HCT116 (cell line): ENCODE data around the gene CPD. TPM values are rescaled to one million over a fixed set of nuclear protein-coding genes. Genes with fewer than 3 reads are reported as not detected.

Experiments
- ATAC-seq: fragments of 200-7000 bp; cut with Tn5 transposase; 2 replicates; pipeline ENCODE4 v1.9.1; 2020; ENCODE audit warnings: mild to moderate bottlenecking, moderate library complexity
- BruUV-seq: library from RNA; stranded (reverse); fragments of 400-500 nt; replicated peaks from 2 replicates; lab custom pipeline; 2021; lab: Mats Ljungman, UMichigan
- CTCF ChIA-PET: fragments of 300-600 bp; sonication (Branson Sonifier 250); formaldehyde crosslinking; loops from one replicate; lab custom pipeline; 2021; ENCODE audit warnings: antibody characterized with exemption; lab: Charles Lee
- POLR2A ChIA-PET: fragments of 300-600, 350-600 bp; sonication (Branson Sonifier 250); formaldehyde crosslinking; loops from one replicate; lab custom pipeline; 2021; ENCODE audit warnings: antibody characterized with exemption; lab: Charles Lee
- RAD21 ChIA-PET, 2 experiments: fragments of 300-600 bp; sonication (Branson Sonifier 250); formaldehyde crosslinking; loops; one replicate each; lab custom pipeline; 2023; ENCODE audit warnings: low total read pairs in 2 of 2; ENCODE audit not compliant: uncharacterized antibody in 2 of 2, unreplicated experiment in 2 of 2, low non-redundant PET in 1 of 2; lab: Charles Lee
- DNase-seq: peaks from one replicate; pipeline ENCODE4 v3.0.0-alpha.2; 2010; ENCODE audit warnings: low read depth, low spot score
- H2AFZ ChIP-seq: fragments of 200-600 bp; shearing (Covaris generic), sonication (generic); 2 replicates; pipeline ENCODE4 v1.6.1; 2017; ENCODE audit warnings: low read depth, mixed run types, mixed read lengths, antibody characterized with exemption, low read length; ENCODE audit not compliant: poor library complexity, severe bottlenecking
- H3K27ac ChIP-seq: 2 replicates; pipeline ENCODE4 v1.5.1; 2012; ENCODE audit warnings: low read depth, low read length
- H3K27me3 ChIP-seq: fragments of 200-600 bp; sonication (generic); 2 replicates; pipeline ENCODE4 v1.6.1; 2016; ENCODE audit warnings: mixed run types, low read length, mixed read lengths; ENCODE audit not compliant: insufficient read depth
- H3K36me3 ChIP-seq, 2 experiments: fragments of 200-500 bp in 1 of 2; fragments of 200-600 bp in 1 of 2; sonication (Bioruptor generic) in 1 of 2; sonication (generic) in 1 of 2; 2 replicates each; pipeline versions ENCODE4 v1.5.1 to v1.6.1; 2014 to 2016; ENCODE audit warnings: low read length in 2 of 2, inconsistent platforms in 1 of 2, mixed read lengths in 1 of 2, mixed run types in 1 of 2; ENCODE audit not compliant: insufficient read depth in 2 of 2, control insufficient read depth in 1 of 2
- H3K4me1 ChIP-seq, 2 experiments: fragments of 200-600 bp in 1 of 2; sonication (generic) in 1 of 2; 2 replicates each; pipeline versions ENCODE4 v1.5.1 to v1.6.1; 2012 to 2017; ENCODE audit warnings: low read length in 2 of 2, inconsistent platforms in 1 of 2, mild to moderate bottlenecking in 1 of 2, mixed read lengths in 1 of 2, mixed run types in 1 of 2, moderate library complexity in 1 of 2; ENCODE audit not compliant: insufficient read depth in 2 of 2, control insufficient read depth in 1 of 2
- H3K4me2 ChIP-seq: fragments of 200-600 bp; sonication (generic); 2 replicates; pipeline ENCODE4 v1.6.1; 2017; ENCODE audit warnings: mixed run types, low read length, mixed read lengths
- H3K4me3 ChIP-seq, 2 experiments: fragments of 200-600 bp in 1 of 2; sonication (generic) in 1 of 2; replicated peaks in 1 of 2; 2 replicates each; pipeline ENCODE4 v1.5.1; 2011 to 2016; ENCODE audit warnings: low read length in 2 of 2, control low read depth in 1 of 2, low read depth in 1 of 2, mild to moderate bottlenecking in 1 of 2, mixed read lengths in 1 of 2, mixed run types in 1 of 2
- H3K79me2 ChIP-seq: fragments of 200-600 bp; sonication (generic); 2 replicates; pipeline ENCODE4 v1.6.1; 2017; ENCODE audit warnings: mild to moderate bottlenecking, mixed run types, low read length, moderate library complexity, mixed read lengths; ENCODE audit not compliant: insufficient read depth
- H3K9ac ChIP-seq: fragments of 200-600 bp; sonication (generic); 2 replicates; pipeline ENCODE4 v1.6.1; 2016; ENCODE audit warnings: low read length, mixed read lengths
- H3K9me2 ChIP-seq: fragments of 200-600 bp; sonication (generic), shearing (Covaris generic); 2 replicates; pipeline ENCODE4 v1.6.1; 2017; ENCODE audit warnings: mixed run types, mild to moderate bottlenecking, moderate library complexity; ENCODE audit not compliant: insufficient read depth
- H3K9me3 ChIP-seq, 2 experiments: fragments of 200-500 bp in 1 of 2; fragments of 200-600 bp in 1 of 2; sonication (Bioruptor generic) in 1 of 2; sonication (generic) in 1 of 2; 2 replicates each; pipeline ENCODE4 v1.6.1; 2014 to 2017; ENCODE audit warnings: low read length in 2 of 2, mixed read lengths in 2 of 2, inconsistent platforms in 1 of 2, low read depth in 1 of 2, mild to moderate bottlenecking in 1 of 2, mixed run types in 1 of 2, moderate library complexity in 1 of 2; ENCODE audit not compliant: control insufficient read depth in 1 of 2, insufficient read depth in 1 of 2
- H4K20me1 ChIP-seq: fragments of 200-600 bp; sonication (generic), shearing (Covaris generic); 2 replicates; pipeline ENCODE4 v1.6.1; 2017; ENCODE audit warnings: mixed run types, mild to moderate bottlenecking, moderate library complexity; ENCODE audit not compliant: insufficient read depth
- CBX3 ChIP-seq: IDR thresholded peaks from 2 replicates; pipeline ENCODE4 v1.6.1; 2012; ENCODE audit warnings: low read depth
- CEBPB ChIP-seq: IDR thresholded peaks from 2 replicates; pipeline ENCODE4 v1.6.1; 2012; ENCODE audit warnings: low read depth
- EGR1 ChIP-seq: IDR thresholded peaks from 2 replicates; pipeline ENCODE4 v1.6.1; 2012; ENCODE audit warnings: low read depth
- ELF1 ChIP-seq: IDR thresholded peaks from 2 replicates; pipeline ENCODE4 v1.6.1; 2012; ENCODE audit warnings: low read depth, borderline replicate concordance
- EZH2phosphoT487 ChIP-seq: fragments of 200-600 bp; IDR thresholded peaks from 2 replicates; pipeline ENCODE4 v1.6.1; 2018; ENCODE audit warnings: antibody characterized with exemption, borderline replicate concordance
- JUND ChIP-seq: IDR thresholded peaks from 2 replicates; pipeline ENCODE4 v1.6.1; 2012
- POLR2A ChIP-seq: IDR thresholded peaks from 2 replicates; pipeline ENCODE4 v1.7.0; 2011; ENCODE audit warnings: borderline replicate concordance; ENCODE audit not compliant: insufficient read depth, insufficient read length; ENCODE audit errors: extremely low read depth
- POLR2AphosphoS5 ChIP-seq: IDR thresholded peaks from 2 replicates; pipeline ENCODE4 v1.6.1; 2011; ENCODE audit warnings: mild to moderate bottlenecking, low read depth, low read length, moderate library complexity
- SRF ChIP-seq: IDR thresholded peaks from 2 replicates; pipeline ENCODE4 v1.6.1; 2012; ENCODE audit warnings: low read depth
- TCF7L2 ChIP-seq: IDR thresholded peaks from 2 replicates; pipeline ENCODE4 v1.7.0; 2011; ENCODE audit warnings: borderline replicate concordance, inconsistent platforms; ENCODE audit not compliant: insufficient read depth, insufficient read length; ENCODE audit errors: extremely low read depth
- ZFX ChIP-seq: fragments of 450-650 bp; IDR thresholded peaks from 2 replicates; pipeline ENCODE4 v1.6.1; 2017
- ZNF274 ChIP-seq: fragments of 200-500 bp; sonication (Bioruptor generic); IDR thresholded peaks from 2 replicates; pipeline ENCODE4 v1.6.1; 2014; ENCODE audit warnings: mild to moderate bottlenecking, low read depth, low read length, inconsistent platforms
- intact Hi-C: fragments of 100-400 bp; cut with micrococcal nuclease; formaldehyde crosslinking; loops from 2 replicates; pipeline ENCODE4 v1.10.0; 2022
- total RNA-seq: library from RNA; stranded (reverse); gene quantifications from one replicate; pipeline ENCODE4 v1.2.1, GENCODE V29; 2021; ENCODE audit not compliant: unreplicated experiment

Gene CPD
- total RNA-seq, 1 experiment from 2014 or later = 47.2 TPM

GRCh38 chr17:30343796-30344195 lies 34.9 kb upstream of the CPD start:
- H3K36me3 ChIP-seq = no peaks in the 10 kb centered on the region
- no peaks in the 10 kb centered on the region for H3K27me3 ChIP-seq
- H3K9me2 ChIP-seq = no peaks in the 10 kb centered on the region
- H3K4me2 ChIP-seq = no peak overlapping the region
- no peak overlapping the region for H2AFZ ChIP-seq
- RAD21 ChIA-PET = no interaction called here
- no peak overlapping the region for H3K9ac ChIP-seq
- H3K27ac ChIP-seq = no peak overlapping the region
- H4K20me1 ChIP-seq = no peaks in the 10 kb centered on the region
- DNase-seq = no peak
- no peak overlapping the region for H3K4me3 ChIP-seq
- H3K79me2 ChIP-seq = no peaks in the 10 kb centered on the region
- ATAC-seq = no peak
- intact Hi-C loops = loop anchor here (5.0 kb wide), 1 partner anchor 209 kb away; no protein-coding TSS in a partner anchor
- BruUV-seq = no TSS peak
- CTCF ChIA-PET = no interaction called here
- POLR2A ChIA-PET = interaction anchor here (0.6 kb wide), 1 partner anchor 130 kb away, joined by 3 read pairs; no protein-coding TSS in a partner anchor
- H3K9me3 ChIP-seq = no peaks in the 10 kb centered on the region
- H3K4me1 ChIP-seq = peaks cover 16 to 21% of the 10 kb centered on the region in 2 experiments; a peak in 3 of 4 replicates
- TF ChIP-seq CBX3 = no peak
- TF ChIP-seq POLR2AphosphoS5 = no peak
- TF ChIP-seq JUND = no peak
- no peak for TF ChIP-seq TCF7L2
- no peak for TF ChIP-seq ELF1
- TF ChIP-seq EZH2phosphoT487 = no peak
- TF ChIP-seq ZNF274 = no peak

DNA sequence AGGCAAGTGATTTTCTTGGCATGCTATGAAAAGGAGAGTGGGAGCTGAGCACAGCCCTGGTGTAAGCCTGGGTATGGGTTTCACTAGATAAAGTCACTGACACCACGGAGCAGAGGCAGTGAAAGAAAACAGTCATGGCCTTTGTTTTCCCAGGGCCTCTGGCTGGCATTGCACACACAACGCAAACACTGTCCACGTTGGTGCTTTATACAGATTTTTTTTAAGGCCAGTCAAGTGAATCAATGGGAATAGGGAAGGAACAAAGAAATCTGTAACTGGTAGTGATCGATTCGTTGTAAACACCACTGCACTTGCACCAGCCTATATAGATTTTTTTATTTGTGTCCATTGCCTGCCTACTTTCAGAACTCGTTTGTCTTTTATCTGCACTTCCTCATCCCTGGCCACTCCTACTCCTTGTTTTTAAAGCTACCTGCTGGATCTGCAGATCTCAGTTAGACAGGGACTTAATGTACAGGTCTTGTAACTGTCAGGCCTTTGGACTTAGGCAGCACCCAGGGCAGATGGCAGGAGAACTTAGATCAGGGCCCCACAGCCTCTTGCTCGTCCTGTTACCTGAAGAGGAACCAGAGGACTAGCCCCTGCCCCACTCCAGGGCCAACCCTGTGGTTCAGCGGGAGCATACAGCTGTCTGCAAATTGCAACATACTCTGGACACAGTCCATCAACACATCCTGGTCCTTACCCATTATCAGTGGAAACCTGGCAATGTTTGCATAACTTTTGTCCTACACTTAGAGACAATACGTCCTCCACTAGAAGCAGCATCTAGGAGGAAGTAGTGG lies 34.2 kb upstream of the CPD start:
- intact Hi-C loops = loop anchor here (5.0 kb wide), 1 partner anchor 208 kb away; no protein-coding TSS in a partner anchor
- H2AFZ ChIP-seq = no peak overlapping the region

More for the DNA sequence above, 34.2 kb upstream of the CPD start:
- TF ChIP-seq CEBPB (peak; percentile 76), ZFX (no peak), EGR1 (no peak), POLR2AphosphoS5 (no peak), SRF (no peak), POLR2A (no peak)
- no peaks in the 10 kb centered on the region for H3K79me2 ChIP-seq
- ChIA-PET CTCF (interaction anchor here (0.8 to 1.5 kb wide), 2 partner anchors 8 to 240 kb away, joined by 3 to 12 read pairs; no protein-coding TSS in a partner anchor), RAD21 (interaction anchor here in 1 of 2 experiments (1.7 kb wide), 1 partner anchor 8 kb away, joined by 5 read pairs; no protein-coding TSS in a partner anchor), POLR2A (interaction anchor here (1.0 to 1.4 kb wide), 2 partner anchors 8 to 10 kb away, joined by 3 read pairs; no protein-coding TSS in a partner anchor)
- BruUV-seq = no TSS peak
- ATAC-seq = no peak
- H3K9ac ChIP-seq = no peak overlapping the region
- no peaks in the 10 kb centered on the region for H3K9me2 ChIP-seq
- H3K36me3 ChIP-seq = no peaks in the 10 kb centered on the region
- no peak for DNase-seq
- peaks cover 16 to 21% of the 10 kb centered on the region in 2 experiments; a peak in 3 of 4 replicates for H3K4me1 ChIP-seq
- H3K9me3 ChIP-seq = no peaks in the 10 kb centered on the region
- no peaks in the 10 kb centered on the region for H3K27me3 ChIP-seq
- H3K4me3 ChIP-seq = no peak overlapping the region
- H3K27ac ChIP-seq = no peak overlapping the region
- no peak overlapping the region for H3K4me2 ChIP-seq
- no peaks in the 10 kb centered on the region for H4K20me1 ChIP-seq
